Fibroblast of skin of scalp (primary cell): ENCODE measurements around the gene ZSWIM4.

Experiments
- DNase-seq: peaks from one replicate; pipeline ENCODE4 v3.0.0-alpha.2; 2013

Gene ZSWIM4

GRCh38 chr19:13813147-13813546 lies 17.9 kb downstream of the ZSWIM4 start:
- DNase-seq = no peak

DNA sequence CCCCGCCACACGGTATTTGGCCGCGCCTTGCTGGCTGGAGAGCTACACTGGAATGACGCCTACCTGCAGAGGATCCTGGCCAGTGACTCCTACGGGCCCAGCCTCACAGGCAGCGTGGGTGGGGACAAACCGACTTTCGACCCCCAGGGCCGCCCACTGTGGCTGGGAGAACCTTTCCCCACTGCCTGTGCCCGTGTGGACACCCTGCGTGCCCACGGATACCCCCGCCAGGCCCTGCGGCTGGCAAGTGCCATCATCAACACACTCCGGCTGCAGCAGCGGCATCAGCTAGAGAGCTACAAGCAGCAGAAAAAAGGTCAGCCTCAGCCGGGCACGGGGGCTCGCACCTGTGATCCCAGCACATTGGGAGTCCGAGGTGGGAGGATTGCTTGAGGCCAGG lies 19.3 kb downstream of the ZSWIM4 start:
- no peak for DNase-seq

- no peak for DNase-seq
Observed at GRCh38 chr19:13817018-13817614, 21.9 kb downstream of the ZSWIM4 start.

- no peak for DNase-seq
Observed at GRCh38 chr19:13817615-13818371, 22.6 kb downstream of the ZSWIM4 start.

GRCh38 chr19:13819238-13819637 lies 24.0 kb downstream of the ZSWIM4 start:
- DNase-seq = no peak

DNA sequence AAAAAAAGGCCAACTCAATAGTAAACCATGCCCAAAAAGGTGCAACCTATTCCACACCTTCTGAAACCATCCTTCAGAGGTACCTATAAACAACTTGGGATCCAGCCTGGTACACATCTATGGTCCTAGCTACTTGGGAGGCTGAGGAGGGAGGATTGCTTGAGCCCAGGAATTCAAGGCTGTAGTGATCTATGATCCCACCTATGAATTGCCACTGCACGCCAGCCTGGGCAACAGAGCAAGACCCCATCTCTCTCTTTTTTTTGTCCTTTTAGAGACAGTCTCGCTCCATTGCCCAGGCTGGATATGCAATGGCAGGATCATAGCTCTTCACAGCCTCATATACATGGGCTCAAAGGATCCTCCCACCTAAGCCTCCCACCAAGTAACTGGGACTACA lies 26.0 kb downstream of the ZSWIM4 start:
- DNase-seq = no peak

DNA sequence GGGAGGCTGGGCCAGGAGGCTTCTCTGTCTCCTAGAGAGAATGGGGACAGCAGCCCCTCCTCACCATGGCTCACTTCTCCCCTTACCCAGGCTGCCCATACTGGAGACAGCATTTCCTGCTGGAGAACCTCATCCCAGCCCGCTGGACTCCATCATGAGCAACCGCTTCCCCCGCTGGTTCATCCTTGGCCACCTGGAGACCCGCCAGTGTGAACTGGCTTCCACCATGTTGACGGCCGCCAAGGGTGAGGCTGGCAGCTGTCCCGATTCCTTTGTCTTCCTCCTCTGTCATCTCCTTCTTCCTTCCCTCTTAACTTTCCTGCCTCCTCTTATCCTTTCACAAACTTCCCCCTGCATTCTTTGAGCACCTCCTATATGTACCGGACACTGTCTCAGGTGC lies 28.0 kb downstream of the ZSWIM4 start:
- no peak for DNase-seq

DNA sequence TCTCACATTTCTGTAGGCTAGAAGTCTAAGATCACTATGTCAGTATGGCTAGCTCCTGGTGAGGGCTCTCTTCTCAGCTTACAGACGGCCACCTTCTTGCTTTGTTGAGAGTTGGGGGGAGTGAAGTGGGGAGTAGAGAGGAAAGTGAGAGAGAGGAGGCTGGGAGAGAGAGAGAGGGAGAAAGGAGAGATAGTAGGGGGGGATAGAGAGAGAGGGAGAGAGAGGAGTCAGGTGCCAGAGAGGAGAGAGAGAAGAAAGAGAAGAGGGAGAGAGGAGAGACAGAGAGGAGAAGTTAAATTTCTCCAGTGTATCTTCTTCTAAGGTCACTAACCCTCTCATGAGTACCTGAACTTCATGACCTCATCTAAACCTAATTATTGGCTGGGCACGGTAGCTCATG lies 28.7 kb downstream of the ZSWIM4 start:
- DNase-seq = no peak

- no peak for DNase-seq
Observed at GRCh38 chr19:13824703-13825102, 29.5 kb downstream of the ZSWIM4 start.

DNA sequence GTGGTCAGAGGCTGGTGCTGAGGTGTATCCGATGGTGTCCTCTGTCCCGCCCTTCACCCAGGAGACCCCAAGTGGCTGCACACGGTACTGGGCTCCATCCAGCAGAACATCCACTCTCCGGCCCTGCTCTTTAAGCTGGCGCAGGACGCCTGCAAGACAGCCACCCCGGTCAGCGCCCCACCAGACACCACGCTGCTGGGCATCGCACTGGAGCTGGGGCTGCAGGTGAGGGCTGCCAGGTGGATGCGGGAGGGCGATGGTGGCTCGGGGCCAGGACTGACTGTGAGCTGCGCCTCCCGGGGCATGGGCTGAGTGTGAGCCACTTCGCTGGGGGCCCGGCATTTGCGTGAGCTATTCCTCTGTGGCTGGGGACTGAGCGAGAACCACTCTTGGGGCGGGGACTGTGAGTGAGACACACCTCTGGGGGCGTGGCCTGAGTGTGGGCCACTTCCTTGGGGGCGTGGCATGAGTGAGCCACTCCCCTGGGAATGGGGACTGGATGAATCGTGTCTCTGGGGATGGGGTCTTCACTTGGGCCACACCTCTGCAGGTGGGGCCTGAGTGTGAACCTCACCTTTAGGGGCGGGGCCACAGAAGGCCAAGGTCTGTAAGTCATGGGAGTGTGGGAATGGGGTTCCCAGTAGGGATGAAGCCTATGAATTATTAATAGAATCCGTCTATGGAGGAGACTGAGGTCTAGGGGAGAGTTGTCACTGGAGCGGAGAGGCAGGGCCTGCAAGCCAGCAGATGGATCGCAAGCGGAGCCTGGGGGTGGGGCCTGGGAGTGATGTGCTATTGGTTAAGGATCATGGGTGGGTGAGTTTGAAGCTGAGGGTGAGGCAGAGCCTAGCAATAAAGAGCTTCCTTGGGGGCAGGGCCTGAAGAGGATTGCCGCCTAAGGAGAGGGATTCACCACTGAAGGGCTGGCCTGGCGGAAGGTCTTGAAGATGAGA lies 30.5 kb downstream of the ZSWIM4 start:
- no peak for DNase-seq

DNA sequence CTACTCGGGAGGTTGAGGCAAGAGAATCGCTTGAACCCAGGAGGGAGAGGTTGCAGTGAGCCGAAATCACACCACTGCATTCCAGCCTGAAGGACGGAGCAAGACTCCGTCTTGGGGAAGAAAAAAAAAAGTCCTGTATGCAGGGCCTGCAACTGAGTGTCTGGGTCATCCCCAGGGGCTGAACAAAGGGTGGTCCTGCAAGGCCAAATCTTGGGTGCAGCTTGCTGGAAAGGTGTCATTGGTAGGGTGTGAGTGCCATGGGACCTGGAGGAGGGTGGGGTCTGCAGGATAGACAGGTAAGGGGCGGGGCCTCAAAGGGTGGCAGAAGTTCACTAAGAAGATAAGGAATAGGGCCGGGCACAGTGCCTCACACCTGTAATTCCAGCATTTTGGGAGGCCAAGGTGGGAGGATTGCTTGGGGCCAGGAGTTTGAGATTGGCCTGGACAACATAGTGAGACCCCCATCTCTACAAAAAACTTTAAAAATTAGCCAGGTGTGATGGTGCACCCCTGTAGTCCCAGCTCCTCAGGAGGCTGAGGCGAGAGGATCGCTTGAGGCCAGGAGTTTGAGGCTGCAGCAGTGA lies 31.5 kb downstream of the ZSWIM4 start:
- DNase-seq = no peak

GRCh38 chr19:13827656-13828055 lies 32.4 kb downstream of the ZSWIM4 start:
- DNase-seq = no peak

DNA sequence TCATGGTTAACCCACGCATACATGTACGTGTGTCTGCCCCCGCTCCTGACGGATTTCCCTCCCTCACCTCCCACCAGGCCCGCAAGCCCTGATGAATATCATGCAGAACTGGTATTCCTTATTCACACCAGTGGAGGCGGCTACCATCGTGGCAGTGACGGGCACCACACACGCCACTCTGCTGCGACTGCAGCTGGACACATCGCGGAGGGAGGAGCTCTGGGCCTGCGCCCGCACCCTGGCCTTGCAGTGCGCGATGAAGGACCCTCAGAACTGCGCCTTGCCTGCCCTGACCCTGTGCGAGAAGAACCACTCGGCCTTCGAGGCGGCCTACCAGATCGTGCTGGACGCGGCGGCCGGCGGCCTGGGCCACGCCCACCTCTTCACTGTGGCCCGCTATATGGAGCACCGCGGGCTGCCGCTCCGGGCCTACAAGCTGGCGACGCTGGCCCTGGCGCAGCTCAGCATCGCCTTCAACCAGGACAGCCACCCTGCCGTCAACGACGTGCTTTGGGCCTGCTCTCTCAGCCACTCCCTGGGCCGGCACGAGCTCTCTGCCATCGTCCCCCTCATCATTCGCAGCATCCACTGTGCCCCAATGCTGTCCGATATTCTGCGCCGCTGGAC lies 35.0 kb downstream of the ZSWIM4 start:
- DNase-seq = no peak

DNA sequence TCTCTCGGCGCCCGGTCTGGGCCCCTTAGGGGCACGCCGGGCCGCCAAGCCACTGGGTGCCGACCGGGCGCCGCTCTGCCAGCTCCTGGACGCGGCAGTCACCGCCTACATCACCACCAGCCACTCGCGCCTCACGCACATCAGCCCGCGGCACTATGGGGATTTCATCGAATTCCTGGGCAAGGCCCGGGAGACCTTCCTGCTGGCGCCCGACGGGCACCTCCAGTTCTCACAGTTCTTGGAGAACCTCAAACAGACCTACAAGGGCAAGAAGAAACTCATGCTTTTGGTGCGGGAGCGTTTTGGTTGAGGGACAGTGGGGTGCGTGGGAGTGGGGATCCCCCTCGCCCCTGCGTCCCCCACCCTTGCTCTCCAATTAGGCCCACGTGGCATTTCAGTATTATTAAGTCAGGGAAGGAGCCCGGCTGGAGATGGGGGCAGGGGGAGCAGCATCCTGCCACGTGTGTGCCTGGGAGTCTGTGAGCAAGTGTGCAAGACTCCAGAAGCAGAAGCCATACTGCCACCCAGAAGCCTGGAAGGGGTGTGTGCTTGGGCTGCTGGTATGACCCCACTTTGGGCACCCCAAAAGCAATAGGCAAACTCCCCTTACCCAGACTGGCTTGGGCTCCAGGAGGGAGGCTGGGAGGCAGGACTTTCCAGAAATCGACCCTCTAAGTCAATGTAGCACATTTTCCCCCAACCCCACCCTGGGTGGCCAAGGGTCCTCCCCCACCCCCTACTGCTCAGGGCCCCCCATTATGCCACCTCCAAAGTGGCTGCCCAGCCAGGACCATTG lies 35.7 kb downstream of the ZSWIM4 start:
- peak; percentile 57 for DNase-seq

GRCh38 chr19:13831537-13832467 lies 36.6 kb downstream of the ZSWIM4 start:
- no peak for DNase-seq

- peak; percentile 90 for DNase-seq
Observed at GRCh38 chr19:13833330-13834243, 38.3 kb downstream of the ZSWIM4 start.

DNA sequence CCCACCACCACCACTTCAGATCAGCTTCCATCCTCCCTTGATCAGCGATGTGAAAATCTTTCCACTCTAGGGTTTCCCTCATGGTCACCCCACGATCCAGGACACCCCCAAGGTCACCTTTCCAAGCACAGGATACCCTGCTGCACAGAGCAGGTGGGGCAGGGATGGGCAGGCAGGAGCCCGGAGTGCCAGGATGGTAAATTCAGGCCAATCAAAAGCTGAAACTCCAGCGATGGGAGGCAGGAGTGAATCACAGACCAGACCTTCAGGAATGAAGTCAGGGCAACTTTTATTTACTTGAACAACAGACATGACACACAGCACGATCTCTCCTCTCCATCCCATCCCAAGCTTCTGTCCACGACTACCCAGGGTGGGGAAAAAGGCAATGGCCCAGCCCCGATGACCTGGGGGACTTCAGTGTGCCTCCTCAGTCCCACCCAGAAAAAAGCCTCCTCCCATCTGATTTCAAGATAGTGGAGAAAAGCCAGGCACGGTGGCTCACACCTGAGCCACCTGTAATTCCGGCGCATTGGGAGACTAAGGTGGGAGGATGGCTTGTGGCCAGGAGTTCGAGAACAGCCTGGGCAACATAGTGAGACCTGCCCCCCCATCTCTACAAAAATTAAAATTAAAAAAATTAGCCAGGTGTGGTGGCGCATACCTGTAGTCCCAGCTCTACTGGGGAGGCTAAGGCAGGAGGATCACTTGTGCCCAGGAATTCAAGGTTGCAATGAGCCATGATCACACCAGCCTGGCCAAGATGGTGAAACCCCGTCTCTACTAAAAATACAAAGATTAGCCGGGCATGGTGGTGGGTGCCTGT lies 39.2 kb downstream of the ZSWIM4 start:
- DNase-seq = peak; percentile 52
